Coronary artery (tissue), 2 donors: ENCODE results near the gene CLDN20.

Experiments used
- DNase-seq: peaks from one replicate; pipeline ENCODE4 v3.0.0-alpha.2; 2017; ENCODE audit warnings: low spot score
- H3K27ac ChIP-seq, 2 donors: fragments of 200-600 bp; sonication (generic); one replicate each; pipeline ENCODE4 v1.5.1; 2016 to 2019
- H3K4me3 ChIP-seq: fragments of 200-600 bp; sonication (generic); 2 replicates; pipeline ENCODE4 v1.5.1; 2016; ENCODE audit warnings: mild to moderate bottlenecking, moderate library complexity
- TF ChIP-seq, protein P1 (sequence below): fragments of 200-600 bp; sonication (generic); IDR thresholded peaks from one replicate; pipeline ENCODE4 v1.5.1; 2019; ENCODE audit warnings: antibody characterized with exemption

The CLDN20 gene

DNA sequence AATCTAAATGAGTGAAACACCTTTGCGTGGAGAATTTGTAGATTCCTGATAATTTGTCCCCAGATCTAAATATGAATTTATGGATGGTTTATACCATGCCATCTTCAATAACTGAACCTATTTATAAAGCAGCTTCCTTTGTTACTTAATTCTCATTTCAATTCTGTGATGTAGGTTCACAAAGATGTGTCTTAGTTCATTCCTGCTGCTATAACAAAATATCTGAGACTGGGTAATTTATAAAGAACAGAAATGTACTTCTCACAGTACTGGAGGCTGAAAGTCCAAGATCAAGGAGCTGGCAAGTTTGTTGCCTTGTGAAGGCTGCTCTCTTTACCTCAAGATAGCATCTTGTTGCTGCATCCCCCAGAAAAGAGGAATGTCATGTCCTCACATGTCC is 52.6 kb downstream of the CLDN20 start:
- Histone ChIP-seq H3K27ac (no peak overlapping the region), H3K4me3 (no peak overlapping the region)
- no peak for DNase-seq
- TF ChIP-seq, protein P1, sequence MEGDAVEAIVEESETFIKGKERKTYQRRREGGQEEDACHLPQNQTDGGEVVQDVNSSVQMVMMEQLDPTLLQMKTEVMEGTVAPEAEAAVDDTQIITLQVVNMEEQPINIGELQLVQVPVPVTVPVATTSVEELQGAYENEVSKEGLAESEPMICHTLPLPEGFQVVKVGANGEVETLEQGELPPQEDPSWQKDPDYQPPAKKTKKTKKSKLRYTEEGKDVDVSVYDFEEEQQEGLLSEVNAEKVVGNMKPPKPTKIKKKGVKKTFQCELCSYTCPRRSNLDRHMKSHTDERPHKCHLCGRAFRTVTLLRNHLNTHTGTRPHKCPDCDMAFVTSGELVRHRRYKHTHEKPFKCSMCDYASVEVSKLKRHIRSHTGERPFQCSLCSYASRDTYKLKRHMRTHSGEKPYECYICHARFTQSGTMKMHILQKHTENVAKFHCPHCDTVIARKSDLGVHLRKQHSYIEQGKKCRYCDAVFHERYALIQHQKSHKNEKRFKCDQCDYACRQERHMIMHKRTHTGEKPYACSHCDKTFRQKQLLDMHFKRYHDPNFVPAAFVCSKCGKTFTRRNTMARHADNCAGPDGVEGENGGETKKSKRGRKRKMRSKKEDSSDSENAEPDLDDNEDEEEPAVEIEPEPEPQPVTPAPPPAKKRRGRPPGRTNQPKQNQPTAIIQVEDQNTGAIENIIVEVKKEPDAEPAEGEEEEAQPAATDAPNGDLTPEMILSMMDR = no peak

DNA sequence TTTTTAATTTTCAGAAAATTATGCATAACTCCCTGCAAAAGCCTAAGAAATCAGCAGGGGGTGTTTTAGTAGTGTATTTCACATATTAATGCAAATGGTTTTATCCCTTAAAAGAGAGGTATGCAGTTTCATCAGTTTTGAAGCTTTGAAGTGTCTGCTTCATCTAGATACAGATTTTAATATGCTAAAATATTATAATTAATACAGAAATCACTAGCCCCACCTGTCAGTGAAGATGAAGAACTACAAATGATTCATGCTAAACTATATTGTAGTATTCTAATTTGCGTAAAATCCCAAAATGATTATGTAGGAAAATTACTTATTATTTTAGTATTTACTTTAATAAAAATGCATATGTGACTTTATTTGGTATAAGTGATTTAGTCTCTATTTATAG is 53.4 kb downstream of the CLDN20 start:
- Histone ChIP-seq H3K27ac (no peak overlapping the region), H3K4me3 (no peak overlapping the region)
- no peak for DNase-seq
- TF ChIP-seq, protein P1 = no peak

DNA sequence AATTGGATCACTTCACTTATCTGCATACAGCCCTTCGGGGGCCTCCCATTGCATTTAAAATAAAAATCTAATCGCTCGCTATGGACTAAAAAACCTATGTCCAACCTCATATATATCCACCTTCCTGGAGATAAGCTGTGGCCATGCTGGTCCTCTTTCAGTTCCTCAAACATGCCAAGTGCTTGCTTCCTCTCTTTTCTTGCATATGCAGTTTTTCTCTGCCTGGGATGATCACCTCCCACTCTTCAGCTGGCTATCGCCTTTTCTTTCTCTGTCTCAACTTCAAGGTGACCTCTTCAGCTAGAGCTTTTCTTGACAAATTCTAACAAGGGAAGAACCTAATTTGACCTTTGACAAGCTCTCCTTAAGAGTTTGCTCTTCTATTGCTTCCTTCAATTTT is 56.1 kb downstream of the CLDN20 start:
- TF ChIP-seq, protein P1 = no peak
- Histone ChIP-seq H3K4me3 (no peak overlapping the region), H3K27ac (no peak overlapping the region)
- no peak for DNase-seq

DNA sequence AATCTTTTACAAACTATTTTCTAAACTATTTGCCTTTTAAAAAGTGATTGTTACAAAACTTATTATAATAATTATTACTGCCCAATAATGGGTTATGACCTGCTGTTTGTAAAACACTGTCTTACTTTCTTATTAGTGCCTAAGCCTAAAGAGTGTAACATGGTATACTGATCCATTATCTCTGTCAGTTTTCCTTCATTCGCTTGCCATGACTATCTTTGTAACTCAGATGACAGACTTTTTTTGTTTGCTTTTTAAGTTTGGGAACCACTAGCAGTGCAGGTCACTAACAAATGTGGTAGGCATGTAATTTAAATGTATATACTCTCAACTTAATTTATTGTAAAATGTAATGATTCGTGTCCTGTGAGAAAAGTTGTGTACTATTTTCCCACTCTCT is 60.4 kb downstream of the CLDN20 start:
- TF ChIP-seq, protein P1 = no peak
- Histone ChIP-seq H3K4me3 (no peak overlapping the region), H3K27ac (no peak overlapping the region)
- no peak for DNase-seq

DNA sequence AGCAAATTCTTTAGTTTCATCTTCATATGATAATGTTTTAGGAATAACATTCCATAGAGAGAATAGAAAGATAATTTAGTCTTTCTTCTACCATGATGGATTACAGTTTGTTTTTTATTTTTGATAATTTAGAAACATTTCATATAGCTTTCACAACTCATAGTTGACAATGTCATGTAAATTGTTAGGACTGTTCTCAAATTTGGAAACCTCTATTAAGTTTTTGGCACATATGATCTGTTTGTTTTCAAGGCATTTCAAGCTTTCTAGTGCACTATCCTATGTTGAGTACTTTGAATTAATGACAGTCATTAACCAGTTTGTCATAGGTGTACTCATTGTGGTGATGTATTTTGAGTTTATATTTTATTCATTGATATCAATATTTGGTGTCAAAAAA is 61.2 kb downstream of the CLDN20 start:
- Histone ChIP-seq H3K4me3 (no peak overlapping the region), H3K27ac (no peak overlapping the region)
- no peak for DNase-seq

GRCh38 chr6:155325700-155326516 is 62.1 kb downstream of the CLDN20 start:
- Histone ChIP-seq H3K27ac (no peak overlapping the region), H3K4me3 (no peak overlapping the region)
- TF ChIP-seq, protein P1 = no peak
- no peak for DNase-seq

More for the DNA sequence above, 61.2 kb downstream of the CLDN20 start:
- TF ChIP-seq, protein P1 = no peak
